GM21723 (cell line): ENCODE results near the gene SMIM29.

Experiments
- ATAC-seq: cut with Tn5 transposase; IDR thresholded peaks from one replicate; pipeline ENCODE4 v1.9.1; 2021; ENCODE audit warnings: mild to moderate bottlenecking, moderate library complexity; ENCODE audit not compliant: unreplicated experiment

SMIM29 gene

DNA sequence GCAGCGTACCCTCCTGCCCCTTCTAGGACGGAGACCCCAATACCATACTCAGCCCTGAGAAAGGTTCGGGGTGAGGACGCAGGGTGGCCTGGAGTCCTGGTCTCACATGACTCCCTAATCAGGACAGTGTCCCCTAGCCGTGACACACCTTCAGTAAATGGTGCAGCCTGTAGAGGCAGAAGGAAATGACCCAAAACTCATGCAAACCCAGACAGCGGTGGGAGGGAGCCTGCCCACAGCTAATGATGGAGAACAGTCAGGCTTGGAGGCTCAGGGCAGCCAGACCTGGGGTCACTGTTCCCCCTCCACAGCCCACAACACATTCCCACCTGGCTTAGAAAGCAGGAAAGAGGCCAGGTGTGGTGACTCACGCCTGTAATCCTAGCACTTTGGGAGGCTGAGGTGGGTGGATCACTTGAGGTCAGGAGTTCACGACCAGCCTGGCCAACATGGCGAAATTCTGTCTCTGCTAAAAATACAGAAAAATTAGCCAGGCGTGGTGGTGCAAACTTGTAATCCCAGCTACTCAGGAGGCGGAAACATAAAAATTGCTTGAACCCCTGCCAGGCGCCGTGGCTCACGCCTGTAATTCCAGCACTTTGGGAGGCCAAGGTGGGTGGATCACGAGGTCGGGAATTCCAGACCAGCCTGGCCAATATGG is 20.9 kb downstream of the SMIM29 start:
- ATAC-seq = no peak

GRCh38 chr6:34226731-34227586 is 21.8 kb downstream of the SMIM29 start:
- no peak for ATAC-seq

- ATAC-seq = no peak
These were observed 22.7 kb downstream of the SMIM29 start for GRCh38 chr6:34226066-34226465.

- ATAC-seq = no peak
These were observed 23.3 kb downstream of the SMIM29 start for GRCh38 chr6:34225551-34225950.

GRCh38 chr6:34223956-34224940 is 24.6 kb downstream of the SMIM29 start:
- peak; percentile 88 for ATAC-seq

DNA sequence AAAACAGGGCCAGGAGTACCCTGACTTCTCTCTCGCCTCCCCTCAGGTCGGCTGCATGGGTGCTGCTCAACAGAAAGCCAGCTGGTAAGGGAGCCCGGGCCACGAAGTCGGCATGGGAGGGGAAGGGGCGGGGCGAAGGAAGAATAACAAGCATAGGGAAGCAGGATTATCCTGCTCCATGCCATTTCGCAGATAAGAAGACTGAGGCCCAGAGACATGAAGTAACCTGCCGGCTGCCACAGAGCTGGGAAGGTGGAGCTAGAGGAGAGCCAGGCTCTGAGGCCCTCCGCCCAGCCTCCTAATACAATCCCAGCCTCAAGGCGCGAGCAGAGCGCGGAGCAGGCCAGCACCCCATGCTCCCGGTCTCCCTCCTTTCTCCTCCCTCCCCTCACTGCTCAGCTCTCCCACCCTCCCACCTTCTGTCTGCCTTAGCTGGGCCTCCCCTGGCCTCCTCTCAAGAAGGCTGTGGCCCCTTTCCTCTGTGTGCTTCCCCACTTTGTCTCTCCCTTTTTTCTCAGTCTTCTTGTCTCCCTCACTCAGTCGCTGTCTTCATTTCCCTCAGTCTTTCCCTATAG is 25.3 kb downstream of the SMIM29 start:
- ATAC-seq = peak; percentile 25

GRCh38 chr6:34218691-34219090 is 30.1 kb downstream of the SMIM29 start:
- ATAC-seq = no peak

- ATAC-seq = no peak
These were observed 35.0 kb downstream of the SMIM29 start for GRCh38 chr6:34213772-34214171.

- ATAC-seq = no peak
These were observed 40.9 kb downstream of the SMIM29 start for GRCh38 chr6:34207695-34208443.

DNA sequence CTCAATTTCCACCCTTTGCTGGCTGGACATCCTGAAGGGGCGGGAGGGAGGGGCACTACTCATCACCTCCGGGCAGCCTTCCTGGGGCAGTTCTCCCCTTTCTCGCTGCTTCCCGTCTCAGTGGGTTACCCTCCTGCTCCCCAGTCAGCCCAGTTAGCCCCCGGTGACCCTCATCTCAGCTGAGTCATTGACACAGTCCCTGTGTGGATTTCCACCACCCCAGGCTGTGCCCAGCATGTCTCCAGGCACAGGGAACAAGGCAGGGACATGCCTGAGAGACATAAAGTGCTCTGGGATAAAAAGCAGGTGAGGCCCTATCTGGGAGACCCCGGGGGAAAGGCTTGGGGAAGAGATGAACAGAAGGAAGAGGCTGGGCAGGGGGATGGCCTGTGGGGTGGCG is 42.1 kb downstream of the SMIM29 start:
- no peak for ATAC-seq

GRCh38 chr6:34205916-34206315 is 42.9 kb downstream of the SMIM29 start:
- no peak for ATAC-seq

- no peak for ATAC-seq
These were observed 43.3 kb downstream of the SMIM29 start for GRCh38 chr6:34205466-34205865.

DNA sequence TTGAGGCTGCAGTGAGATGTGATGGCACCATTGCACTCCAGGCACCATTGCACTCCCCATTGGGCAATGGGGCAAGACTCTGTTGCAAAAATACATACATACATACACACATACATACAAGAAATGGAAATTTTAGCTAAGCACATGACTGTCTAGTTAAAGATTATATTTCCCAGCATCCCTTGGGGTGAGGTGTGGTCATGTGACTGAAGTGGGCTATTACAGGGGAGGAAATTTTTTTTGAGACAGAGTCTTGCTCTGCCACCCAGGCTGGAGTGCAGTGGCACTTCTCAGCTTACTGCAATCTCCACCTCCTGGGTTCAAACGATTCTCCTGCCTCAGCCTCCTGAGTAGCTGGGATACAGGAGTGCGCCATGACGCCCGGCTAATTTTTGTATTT is 44.1 kb downstream of the SMIM29 start:
- ATAC-seq = no peak

GRCh38 chr6:34202329-34203201 is 46.2 kb downstream of the SMIM29 start:
- ATAC-seq = no peak

GRCh38 chr6:34201455-34202107 is 47.2 kb downstream of the SMIM29 start:
- no peak for ATAC-seq

GRCh38 chr6:34200340-34200971 is 48.4 kb downstream of the SMIM29 start:
- ATAC-seq = no peak

DNA sequence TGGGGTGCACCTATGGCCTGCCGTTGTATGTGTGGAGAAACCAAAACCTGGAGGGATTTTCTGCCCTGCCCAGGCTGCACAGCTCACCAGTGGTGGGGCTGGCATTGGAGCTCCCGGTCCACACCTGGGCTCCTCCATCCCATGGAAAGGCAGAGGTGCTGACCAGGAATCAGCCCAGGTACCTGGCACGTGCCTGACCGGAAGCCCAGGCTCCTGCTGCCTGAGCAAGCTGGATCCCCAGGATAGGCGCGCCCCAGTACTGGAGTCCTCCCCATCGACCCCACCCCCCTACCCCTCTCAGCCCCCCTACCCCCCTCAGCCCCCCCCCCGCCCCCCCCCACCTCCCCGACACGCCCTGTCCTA is 52.0 kb downstream of the SMIM29 start:
- no peak for ATAC-seq
